Measurements from ENCODE around the gene SLIT3.

The SLIT3 gene

DNA sequence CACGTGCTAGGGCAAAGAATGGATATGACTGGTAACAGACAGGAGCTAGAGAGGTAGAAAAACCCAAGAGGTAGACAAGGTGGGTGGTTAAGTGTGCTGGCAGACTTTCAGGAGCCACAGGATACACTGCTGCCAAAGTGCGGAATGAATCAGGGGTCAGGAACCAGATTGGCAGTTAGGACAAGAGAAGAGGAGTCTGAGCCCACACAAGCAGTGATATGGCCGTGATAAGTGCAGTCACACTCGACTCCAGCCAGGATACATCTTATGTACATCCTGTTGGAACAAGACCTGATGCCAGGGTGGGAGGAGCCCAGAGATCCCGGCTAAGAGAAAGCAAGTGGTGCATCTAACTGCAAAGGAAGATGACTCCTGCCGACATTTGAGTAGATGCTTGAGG is 10.0 kb downstream of the SLIT3 start:
- FAIRE-seq (no peak), DNase-seq (ENCODE audit: insufficient read length, low spot score) (no peak)
- TF ChIP-seq CTCF (IDR thresholded peaks at IDR 0.05; ENCODE audit: insufficient read depth, missing control alignments): no peak

- FAIRE-seq (no peak), DNase-seq (ENCODE audit: insufficient read length, low spot score) (no peak)
- TF ChIP-seq CTCF (IDR thresholded peaks at IDR 0.05; ENCODE audit: insufficient read depth, missing control alignments): peak; percentile 5
Observed at GRCh38 chr5:169289520-169289919, 11.4 kb downstream of the SLIT3 start.

DNA sequence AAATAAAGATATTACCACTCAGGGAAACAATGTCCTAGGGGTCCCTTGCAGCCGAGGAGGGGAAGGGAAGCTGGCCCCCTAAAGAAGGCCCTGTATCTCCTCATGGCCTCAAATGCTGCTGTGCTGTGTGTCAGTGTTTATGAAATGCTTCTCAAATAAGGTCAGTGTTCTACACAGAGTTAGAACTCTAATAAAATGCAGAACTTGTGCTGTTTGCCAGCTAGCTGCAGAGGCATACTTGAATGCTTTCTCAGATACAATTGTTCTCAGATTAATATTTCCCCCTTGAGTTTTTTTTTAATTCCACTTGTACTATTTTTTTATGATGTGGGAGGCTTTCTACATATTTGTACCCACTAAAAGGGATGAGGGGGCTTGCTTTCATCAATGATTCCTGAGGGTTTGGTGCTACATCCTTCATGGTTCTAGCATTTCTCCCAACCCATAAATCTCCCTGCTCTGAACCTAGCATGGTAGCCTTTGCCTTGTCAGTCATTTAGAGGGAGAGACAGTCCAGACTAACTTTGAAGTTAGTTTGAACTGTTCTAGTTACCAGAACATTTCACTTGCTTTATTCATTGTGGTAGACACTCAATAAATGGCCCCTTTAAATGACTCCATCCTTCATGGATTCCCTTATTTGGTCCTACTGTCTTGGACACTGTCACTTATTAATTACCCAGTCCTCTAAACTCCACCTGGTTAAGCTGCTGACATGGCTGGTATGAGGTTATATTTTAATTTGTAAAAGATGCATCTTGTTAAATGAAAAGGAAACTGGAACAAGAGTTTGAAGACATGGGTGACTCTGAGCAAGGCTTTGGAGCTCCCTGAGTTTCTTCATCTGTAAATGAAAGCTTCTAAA is 12.6 kb downstream of the SLIT3 start:
- no peak for TF ChIP-seq CTCF (IDR thresholded peaks at IDR 0.05; ENCODE audit: insufficient read depth, missing control alignments)
- FAIRE-seq: no peak
- no peak for DNase-seq (ENCODE audit: insufficient read length, low spot score)

GRCh38 chr5:169287529-169287928 is 13.4 kb downstream of the SLIT3 start:
- DNase-seq (ENCODE audit: insufficient read length, low spot score) (no peak), FAIRE-seq (no peak)
- no peak for TF ChIP-seq CTCF (IDR thresholded peaks at IDR 0.05; ENCODE audit: insufficient read depth, missing control alignments)

GRCh38 chr5:169286572-169287300 is 14.2 kb downstream of the SLIT3 start:
- DNase-seq (ENCODE audit: insufficient read length, low spot score) (no peak), FAIRE-seq (no peak)
- TF ChIP-seq CTCF (IDR thresholded peaks at IDR 0.05; ENCODE audit: insufficient read depth, missing control alignments): no peak

- no peak for DNase-seq (ENCODE audit: insufficient read length, low spot score)
- TF ChIP-seq CTCF (IDR thresholded peaks at IDR 0.05; ENCODE audit: insufficient read depth, missing control alignments): no peak
- FAIRE-seq: no peak
Observed at GRCh38 chr5:169283887-169284286, 17.1 kb downstream of the SLIT3 start.

- no peak for TF ChIP-seq CTCF (IDR thresholded peaks at IDR 0.05; ENCODE audit: insufficient read depth, missing control alignments)
- DNase-seq (ENCODE audit: insufficient read length, low spot score): no peak
- no peak for FAIRE-seq
Observed at GRCh38 chr5:169281625-169282024, 19.3 kb downstream of the SLIT3 start.

Measured in D721Med (cell line).